Smooth muscle cell of the brain vasculature (primary cell): ENCODE results near the gene NPAS3.

Experiments
- DNase-seq: peaks from one replicate; pipeline ENCODE4 v3.0.0-alpha.2; 2012; ENCODE audit warnings: low read depth, low spot score

Gene NPAS3

GRCh38 chr14:33014710-33015109, 76.0 kb downstream of the NPAS3 start:
- DNase-seq: no peak

GRCh38 chr14:33016613-33017012, 77.9 kb downstream of the NPAS3 start:
- no peak for DNase-seq

GRCh38 chr14:33017016-33017415, 78.3 kb downstream of the NPAS3 start:
- no peak for DNase-seq

GRCh38 chr14:33019346-33019745, 80.7 kb downstream of the NPAS3 start:
- DNase-seq: no peak

GRCh38 chr14:33026850-33027430, 88.3 kb downstream of the NPAS3 start:
- DNase-seq: no peak

- no peak for DNase-seq
Observed at GRCh38 chr14:33029511-33029910, 90.8 kb downstream of the NPAS3 start.

- DNase-seq: no peak
Observed at GRCh38 chr14:33030386-33030785, 91.7 kb downstream of the NPAS3 start.

- DNase-seq: no peak
Observed at GRCh38 chr14:33035416-33036194, 96.9 kb downstream of the NPAS3 start.

- no peak for DNase-seq
Observed at GRCh38 chr14:33039311-33039710, 100.6 kb downstream of the NPAS3 start.

GRCh38 chr14:33040372-33041140, 101.9 kb downstream of the NPAS3 start:
- DNase-seq: no peak

- no peak for DNase-seq
Observed at GRCh38 chr14:33042591-33042990, 103.9 kb downstream of the NPAS3 start.

GRCh38 chr14:33045760-33046159, 107.1 kb downstream of the NPAS3 start:
- DNase-seq: no peak

GRCh38 chr14:33052943-33053342, 114.3 kb downstream of the NPAS3 start:
- no peak for DNase-seq

- DNase-seq: no peak
Observed at GRCh38 chr14:33056213-33056612, 117.5 kb downstream of the NPAS3 start.

GRCh38 chr14:33057585-33057984, 118.9 kb downstream of the NPAS3 start:
- no peak for DNase-seq

GRCh38 chr14:33061667-33062325, 123.1 kb downstream of the NPAS3 start:
- no peak for DNase-seq

- DNase-seq: no peak
Observed at GRCh38 chr14:33062476-33062875, 123.8 kb downstream of the NPAS3 start.

- no peak for DNase-seq
Observed at GRCh38 chr14:33062881-33063280, 124.2 kb downstream of the NPAS3 start.

GRCh38 chr14:33063521-33063920, 124.8 kb downstream of the NPAS3 start:
- DNase-seq: no peak

- no peak for DNase-seq
Observed at GRCh38 chr14:33065634-33066033, 127.0 kb downstream of the NPAS3 start.

- DNase-seq: no peak
Observed at GRCh38 chr14:33068040-33068439, 129.4 kb downstream of the NPAS3 start.

GRCh38 chr14:33068626-33069025, 129.9 kb downstream of the NPAS3 start:
- no peak for DNase-seq
